IMR-90 (cell line): Measurements from ENCODE around the gene BLTP2. TPM values are rescaled to one million over a fixed set of nuclear protein-coding genes. Genes with fewer than 3 reads are reported as not detected.

Experiments
- ATAC-seq: fragments of 200-7000 bp; cut with Tn5 transposase; 2 replicates; pipeline ENCODE4 v1.9.1; 2020; ENCODE audit warnings: low read depth, mild to moderate bottlenecking, moderate library complexity
- Bru-seq: library from RNA; stranded (reverse); fragments of 400-500 nt; gene quantifications from one replicate; lab custom pipeline; 2021; lab: Mats Ljungman, UMichigan
- BruChase-seq, 2 experiments: library from RNA; stranded (reverse); fragments of 400-500 nt; gene quantifications; one replicate each; lab custom pipeline; 2021; lab: Mats Ljungman, UMichigan
- BruUV-seq: library from RNA; stranded (reverse); fragments of 400-500 nt; replicated peaks from 2 replicates; lab custom pipeline; 2021; lab: Mats Ljungman, UMichigan
- CTCF ChIA-PET: fragments of 300-600 bp; formaldehyde crosslinking; extraction: SDS; loops from one replicate; lab custom pipeline; 2021; ENCODE audit warnings: antibody characterized with exemption; lab: Yijun Ruan, JAX
- POLR2A ChIA-PET: fragments of 300-600 bp; sonication (Branson Sonifier 250); formaldehyde crosslinking; loops from one replicate; lab custom pipeline; 2022; ENCODE audit warnings: antibody characterized with exemption; ENCODE audit not compliant: unreplicated experiment; lab: Charles Lee
- DNase-seq: peaks from one replicate; pipeline ENCODE4 v3.0.0; 2013
- H2AFZ ChIP-seq: replicated peaks from 2 replicates; pipeline ENCODE3; 2013; ENCODE audit warnings: low read length, mild to moderate bottlenecking; ENCODE audit not compliant: poor library complexity
- H2AK5ac ChIP-seq: 2 replicates; pipeline ENCODE4 v1.6.1; 2013; ENCODE audit warnings: low read depth, low read length, inconsistent platforms
- H2AK9ac ChIP-seq: replicated peaks from 2 replicates; pipeline ENCODE3; 2013; ENCODE audit warnings: mild to moderate bottlenecking, low read depth, low read length, moderate library complexity; ENCODE audit not compliant: poor library complexity
- H2BK120ac ChIP-seq: 2 replicates; pipeline ENCODE4 v1.6.1; 2013; ENCODE audit warnings: low read depth, low read length, inconsistent platforms
- H2BK15ac ChIP-seq: 3 replicates; pipeline ENCODE4 v1.6.1; 2013; ENCODE audit warnings: low read depth, low read length, inconsistent platforms
- H2BK20ac ChIP-seq: 2 replicates; pipeline ENCODE4 v1.6.1; 2013; ENCODE audit warnings: low read depth, mild to moderate bottlenecking, inconsistent platforms, low read length, moderate library complexity
- H2BK5ac ChIP-seq: 2 replicates; pipeline ENCODE4 v1.6.1; 2013; ENCODE audit warnings: mild to moderate bottlenecking, low read depth, low read length, inconsistent platforms; ENCODE audit not compliant: poor library complexity, severe bottlenecking
- H3K14ac ChIP-seq: replicated peaks from 2 replicates; pipeline ENCODE4 v1.6.1; 2013; ENCODE audit warnings: low read depth, low read length, inconsistent platforms
- H3K18ac ChIP-seq: 2 replicates; pipeline ENCODE4 v1.6.1; 2013; ENCODE audit warnings: low read depth, low read length, control low read depth
- H3K23ac ChIP-seq: 2 replicates; pipeline ENCODE4 v1.6.1; 2013; ENCODE audit warnings: low read depth, low read length, inconsistent platforms
- H3K27ac ChIP-seq: 2 replicates; pipeline ENCODE4 v1.5.1; 2013; ENCODE audit warnings: mild to moderate bottlenecking, control low read depth, low read length; ENCODE audit not compliant: insufficient read depth
- H3K27me3 ChIP-seq: 2 replicates; pipeline ENCODE4 v1.6.1; 2013; ENCODE audit warnings: low read length; ENCODE audit not compliant: control insufficient read depth, insufficient read depth
- H3K36me3 ChIP-seq: 2 replicates; pipeline ENCODE4 v1.6.1; 2013; ENCODE audit warnings: low read length, mixed read lengths; ENCODE audit not compliant: control insufficient read depth, insufficient read depth
- H3K4ac ChIP-seq: 2 replicates; pipeline ENCODE4 v1.6.1; 2013; ENCODE audit warnings: low read depth, low read length, inconsistent platforms
- H3K4me1 ChIP-seq: 2 replicates; pipeline ENCODE4 v1.6.1; 2013; ENCODE audit warnings: low read length, mixed read lengths; ENCODE audit not compliant: control insufficient read depth, insufficient read depth
- H3K4me2 ChIP-seq: 2 replicates; pipeline ENCODE4 v1.6.1; 2013; ENCODE audit warnings: low read depth, mild to moderate bottlenecking, control low read depth, low read length, moderate library complexity
- H3K4me3 ChIP-seq: 2 replicates; pipeline ENCODE4 v1.5.1; 2013; ENCODE audit warnings: low read depth, mild to moderate bottlenecking, control low read depth, low read length, moderate library complexity; ENCODE audit not compliant: insufficient read depth
- H3K56ac ChIP-seq: 2 replicates; pipeline ENCODE4 v1.6.1; 2013; ENCODE audit warnings: low read length, inconsistent platforms; ENCODE audit not compliant: insufficient read depth; ENCODE audit errors: extremely low read depth
- H3K79me1 ChIP-seq, 2 experiments: 2 replicates each; pipeline ENCODE4 v1.6.1; 2013; ENCODE audit warnings: low read length in 2 of 2, inconsistent platforms in 1 of 2, low read depth in 1 of 2
- H3K9ac ChIP-seq: 2 replicates; pipeline ENCODE4 v1.6.1; 2013; ENCODE audit warnings: low read depth, low read length, control low read depth
- H3K9me1 ChIP-seq: 2 replicates; pipeline ENCODE4 v1.6.1; 2013; ENCODE audit warnings: low read length, inconsistent platforms; ENCODE audit not compliant: insufficient read depth
- H3K9me3 ChIP-seq: 2 replicates; pipeline ENCODE4 v1.6.1; 2013; ENCODE audit warnings: low read length; ENCODE audit not compliant: control insufficient read depth, insufficient read depth
- H4K20me1 ChIP-seq: 2 replicates; pipeline ENCODE4 v1.6.1; 2013; ENCODE audit warnings: low read length, inconsistent platforms; ENCODE audit not compliant: insufficient read depth
- H4K5ac ChIP-seq: 2 replicates; pipeline ENCODE4 v1.6.1; 2013; ENCODE audit warnings: mild to moderate bottlenecking, low read depth, low read length, control low read depth
- H4K8ac ChIP-seq, 2 experiments: 2 replicates each; pipeline ENCODE4 v1.6.1; 2013; ENCODE audit warnings: low read depth in 2 of 2, low read length in 2 of 2, control low read depth in 1 of 2, inconsistent platforms in 1 of 2
- H4K91ac ChIP-seq: 2 replicates; pipeline ENCODE4 v1.6.1; 2013; ENCODE audit warnings: low read depth, low read length, inconsistent platforms; ENCODE audit not compliant: insufficient read depth
- MAZ ChIP-seq: IDR thresholded peaks from 2 replicates; pipeline ENCODE4 v1.6.1; 2012; ENCODE audit warnings: low read depth, mild to moderate bottlenecking, low read length, improper control_type of control experiment, moderate library complexity, borderline replicate concordance
- MXI1 ChIP-seq: IDR thresholded peaks from 2 replicates; pipeline ENCODE4 v1.6.1; 2012; ENCODE audit warnings: low read depth, mild to moderate bottlenecking, low read length, moderate library complexity, borderline replicate concordance
- POLR2A ChIP-seq: IDR thresholded peaks from 2 replicates; pipeline ENCODE4 v1.6.1; 2012; ENCODE audit warnings: mild to moderate bottlenecking, low read depth, low read length
- SMC3 ChIP-seq: fragments of 150-350 bp; IDR thresholded peaks from 2 replicates; pipeline ENCODE4 v1.6.1; 2016; ENCODE audit warnings: low read depth, mild to moderate bottlenecking, antibody characterized with exemption, low read length, moderate library complexity
- WGBS, 2 experiments: methylation state at CpG; one replicate each; pipeline versions ENCODE4 v1.1.5 to v1.1.7; 2013; ENCODE audit warnings: missing lambda C conversion rate in 2 of 2; ENCODE audit not compliant: insufficient read length in 1 of 2; ENCODE audit errors: extremely low coverage in 2 of 2; 5-methylcytosine and 5-hydroxymethylcytosine counted together
- dilution Hi-C: fragments of 300-500 bp; cut with HindIII; formaldehyde crosslinking; loops from one replicate; pipeline ENCODE4 v1.14.3; 2018; ENCODE audit warnings: low sequenced_read_pairs; ENCODE audit not compliant: unreplicated experiment
- in situ Hi-C: fragments of 300-500 bp; cut with MboI; formaldehyde crosslinking; loops from 3 replicates; pipeline ENCODE4 v1.14.3; 2019; ENCODE audit warnings: low sequenced_read_pairs, inconsistent platforms, mixed read lengths
- intact Hi-C: fragments of 100-400 bp; cut with micrococcal nuclease; formaldehyde crosslinking; loops from 2 replicates; pipeline ENCODE4 v1.10.0; 2022
- long read RNA-seq: library from polyadenylated mRNA; unstranded; transcript quantifications from one replicate; pipeline ENCODE4 v2.0.0, GENCODE V29; 2021; ENCODE audit not compliant: unreplicated experiment
- polyA plus RNA-seq, 3 experiments: library from polyadenylated mRNA; depleted of rRNA; stranded (reverse); fragments of >200 nt; gene quantifications; 2 replicates each; pipeline ENCODE4 v1.2.3, GENCODE V29; 2012; ENCODE audit warnings: low replicate concordance in 1 of 3
- total RNA-seq: library from RNA; depleted of rRNA; stranded (reverse); fragments of >200 nt; gene quantifications from 2 replicates; pipeline ENCODE4 v1.2.3, GENCODE V29; 2012; rRNA removed

Gene BLTP2
- total RNA-seq (146 and 174 TPM in 2 replicates), polyA plus RNA-seq (2012; rRNA removed) (42.3 and 49.0 TPM in 2 replicates), Bru-seq, nascent RNA (percentile 82 among the genes with signal in this experiment), BruChase-seq, experiment 1, labeled RNA remaining after a 6-hour chase (percentile 94 among the genes with signal in this experiment), BruChase-seq, experiment 2, labeled RNA remaining after a 2-hour chase (percentile 92 among the genes with signal in this experiment)
- 20.3 and 23.3 TPM in 2 replicates for polyA plus RNA-seq (2012; cell fraction: cytosol; rRNA removed)
- polyA plus RNA-seq (2012; cell fraction: nucleus; rRNA removed; ENCODE audit: low replicate concordance) = 54.4 and 79.1 TPM in 2 replicates
- long read RNA-seq, full-length matches to known transcripts = 8 of 58 reads
- long read RNA-seq, partial matches to known transcripts = 41 of 58 reads
- long read RNA-seq, other reads (novel, unspliced or antisense) = 9 of 58 reads

DNA sequence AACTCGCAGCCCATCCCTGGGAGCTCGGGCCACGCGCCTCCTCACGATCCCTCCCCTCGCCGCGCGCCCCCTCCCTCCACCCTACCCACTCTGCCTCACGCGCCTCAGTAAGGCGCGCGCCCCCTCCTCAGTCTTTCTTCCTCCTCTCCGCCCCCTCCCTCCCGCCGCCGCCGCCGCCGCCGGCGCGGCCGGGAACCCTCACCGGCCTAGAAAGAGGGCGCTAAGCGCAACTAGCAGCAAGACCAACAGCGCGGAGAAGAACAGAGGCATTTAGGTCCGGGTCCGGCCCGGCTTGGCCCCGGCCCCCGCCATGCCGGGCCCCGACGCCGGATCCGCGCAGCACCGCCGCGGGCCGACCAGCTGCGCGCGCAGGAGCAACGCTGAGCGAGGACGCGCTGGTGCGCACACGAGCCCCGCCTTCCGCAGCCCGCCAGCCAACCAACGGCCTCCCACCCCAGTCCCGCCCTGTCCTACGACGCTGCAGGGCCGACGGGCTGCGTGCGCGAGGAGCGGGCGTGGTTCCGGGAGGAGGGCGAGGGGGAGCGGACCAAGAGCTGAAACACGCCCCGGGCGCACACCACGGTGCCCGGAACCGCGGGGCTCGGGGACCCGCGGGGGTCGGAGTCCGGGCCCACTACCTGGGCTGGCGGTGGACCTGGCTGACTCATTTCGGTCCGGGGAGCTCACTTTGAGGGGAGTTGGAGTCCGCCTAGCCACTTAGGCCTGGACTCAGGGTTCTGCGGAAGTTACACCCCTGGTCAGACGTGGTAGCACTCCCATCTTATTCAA is at the start of gene BLTP2:
Gene BLTP2, minus strand, starts transcription at position 372 of the 789 bp plus-strand sequence. Its CDS starts 102 bp downstream, at position 270.
- ChIA-PET POLR2A (no interaction called here), CTCF (interaction anchor here (0.8 to 1.7 kb wide), 4 partner anchors 13 to 82 kb away, joined by 3 to 5 read pairs (median 4); no protein-coding TSS in a partner anchor)
- peak within 1 kb of the TSS; percentile 94 for H3K9ac ChIP-seq
- H3K4me2 ChIP-seq = peak within 1 kb of the TSS; percentile 99
- peaks cover 13% of the 10 kb centered on the region; the same call in 1 of the 2 replicates for H4K20me1 ChIP-seq
- intact Hi-C loops (loop anchor here (2.0 kb wide), 1 partner anchor 66 kb away; the partner anchor contains the start of gene PROCA1), dilution Hi-C loops (no loop called here), in situ Hi-C loops (no loop called here)
- peak within 1 kb of the TSS; percentile 94 for H2AFZ ChIP-seq
- H2BK120ac ChIP-seq = no peak within 1 kb of the TSS
- peaks cover 2% of the 10 kb centered on the region; the same call in 1 of the 2 replicates for H3K4me1 ChIP-seq
- H3K23ac ChIP-seq = peak within 1 kb of the TSS; percentile 72
- TF ChIP-seq POLR2A = peak; percentile 70; the same call in 1 of the 2 replicates
- TF ChIP-seq MXI1 = peak; percentile 92; the same call in 1 of the 2 replicates
- peak; percentile 73; the same call in 1 of the 2 replicates for TF ChIP-seq MAZ
- no peak for TF ChIP-seq SMC3
- DNase-seq (peak; percentile 92), ATAC-seq (peak; percentile 99)
- H2BK20ac ChIP-seq = no peak within 1 kb of the TSS
- WGBS, 2 experiments = 1% methylated on average over 31 of the region's 89 CpGs; no CpG with 5 or more reads in 1 of the 2 experiments
- peak within 1 kb of the TSS; percentile 85 for H4K5ac ChIP-seq
- peak within 1 kb of the TSS; percentile 49 for H3K18ac ChIP-seq
- no peaks in the 10 kb centered on the region for H3K9me3 ChIP-seq
- BruUV-seq = no TSS peak
- peak within 1 kb of the TSS; percentile 87 for H3K4me3 ChIP-seq
- H3K79me1 ChIP-seq = peaks cover 32 to 57% of the 10 kb centered on the region in 2 experiments
- peak within 1 kb of the TSS; percentile 54 for H4K91ac ChIP-seq
- H2BK15ac ChIP-seq = no peak within 1 kb of the TSS
- H3K4ac ChIP-seq = peak within 1 kb of the TSS; percentile 78
- peak within 1 kb of the TSS; percentile 82 for H2BK5ac ChIP-seq
- H2AK5ac ChIP-seq = peak within 1 kb of the TSS; percentile 93
- H2AK9ac ChIP-seq = peak within 1 kb of the TSS; percentile 91
- H4K8ac ChIP-seq = peak within 1 kb of the TSS; percentile 92 to 96
- H3K56ac ChIP-seq = peak within 1 kb of the TSS; percentile 74; the same call in 1 of the 2 replicates
- H3K36me3 ChIP-seq = peaks cover 28% of the 10 kb centered on the region
- no peaks in the 10 kb centered on the region for H3K9me1 ChIP-seq
- peak within 1 kb of the TSS; percentile 86 for H3K27ac ChIP-seq
- H3K27me3 ChIP-seq = no peaks in the 10 kb centered on the region
- peak within 1 kb of the TSS; percentile 64 for H3K14ac ChIP-seq
